ENCODE measurements around the gene FBXO4. TPM values are rescaled to one million over a fixed set of nuclear protein-coding genes. Genes with fewer than 3 reads are reported as not detected.

The FBXO4 gene
- total and polyA plus RNA-seq, 2 experiments from 2014 or later: 10.3 to 15.3 TPM

DNA sequence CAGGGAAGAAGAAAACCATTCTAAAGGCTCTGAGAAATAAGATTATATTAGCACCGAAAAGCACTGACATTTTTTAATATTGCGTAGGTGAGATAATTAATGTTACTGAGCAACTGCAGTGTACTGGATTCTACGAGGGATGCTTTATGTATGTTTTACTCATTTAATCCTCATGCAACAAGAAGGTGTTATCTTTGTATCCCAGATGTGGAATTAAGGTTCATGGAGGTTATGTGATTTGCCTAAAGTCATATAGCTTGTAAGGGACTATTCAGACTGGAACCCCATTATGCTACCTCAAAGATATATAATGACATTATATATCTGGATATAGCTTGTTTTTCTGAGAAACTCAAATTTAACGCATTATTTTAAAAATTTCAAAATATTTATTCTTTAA, 2.5 kb downstream of the FBXO4 start:
- no peaks in the 10 kb centered on the region for H3K79me2 ChIP-seq
- no peaks in the 10 kb centered on the region for H3K9me2 ChIP-seq (replicated peaks; ENCODE audit: insufficient read depth)
- WGBS (ENCODE audit: low lambda C conversion rate, missing lambda C conversion rate): 93% methylated on average over 4 of the region's 4 CpGs

GRCh38 chr5:41929035-41929434, 4.0 kb downstream of the FBXO4 start:
- Histone ChIP-seq H4K20me1 (ENCODE audit: insufficient read depth, poor library complexity, severe bottlenecking) (no peaks in the 10 kb centered on the region), H3K4me3 (no peak overlapping the region), H3K4me1 (ENCODE audit: insufficient read depth) (peaks cover 6% of the 10 kb centered on the region), H2AFZ (no peak overlapping the region), H3K9me3 (ENCODE audit: low read depth) (no peaks in the 10 kb centered on the region), H3K27ac (no peak overlapping the region), H3K36me3 (replicated peaks; ENCODE audit: insufficient read depth, low read depth) (no peaks in the 10 kb centered on the region), H3K79me2 (no peaks in the 10 kb centered on the region), H3K9me2 (replicated peaks; ENCODE audit: insufficient read depth) (no peaks in the 10 kb centered on the region), H3K27me3 (no peaks in the 10 kb centered on the region), H3K4me2 (no peak overlapping the region)
- TF ChIP-seq EZH2phosphoT487 (IDR thresholded peaks at IDR 0.05; ENCODE audit: low read depth, severe bottlenecking, unreplicated experiment): no peak
- TF ChIP-seq EZH2 (IDR thresholded peaks at IDR 0.05; ENCODE audit: borderline replicate concordance): no peak
- TF ChIP-seq, protein P1, sequence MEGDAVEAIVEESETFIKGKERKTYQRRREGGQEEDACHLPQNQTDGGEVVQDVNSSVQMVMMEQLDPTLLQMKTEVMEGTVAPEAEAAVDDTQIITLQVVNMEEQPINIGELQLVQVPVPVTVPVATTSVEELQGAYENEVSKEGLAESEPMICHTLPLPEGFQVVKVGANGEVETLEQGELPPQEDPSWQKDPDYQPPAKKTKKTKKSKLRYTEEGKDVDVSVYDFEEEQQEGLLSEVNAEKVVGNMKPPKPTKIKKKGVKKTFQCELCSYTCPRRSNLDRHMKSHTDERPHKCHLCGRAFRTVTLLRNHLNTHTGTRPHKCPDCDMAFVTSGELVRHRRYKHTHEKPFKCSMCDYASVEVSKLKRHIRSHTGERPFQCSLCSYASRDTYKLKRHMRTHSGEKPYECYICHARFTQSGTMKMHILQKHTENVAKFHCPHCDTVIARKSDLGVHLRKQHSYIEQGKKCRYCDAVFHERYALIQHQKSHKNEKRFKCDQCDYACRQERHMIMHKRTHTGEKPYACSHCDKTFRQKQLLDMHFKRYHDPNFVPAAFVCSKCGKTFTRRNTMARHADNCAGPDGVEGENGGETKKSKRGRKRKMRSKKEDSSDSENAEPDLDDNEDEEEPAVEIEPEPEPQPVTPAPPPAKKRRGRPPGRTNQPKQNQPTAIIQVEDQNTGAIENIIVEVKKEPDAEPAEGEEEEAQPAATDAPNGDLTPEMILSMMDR (IDR thresholded peaks at IDR 0.05; ENCODE audit: poor library complexity): no peak
- no peak for DNase-seq (ENCODE audit: low spot score)

More for the DNA sequence above, 2.5 kb downstream of the FBXO4 start:
- Histone ChIP-seq H3K4me1 (ENCODE audit: insufficient read depth) (peaks cover 6% of the 10 kb centered on the region), H3K36me3 (replicated peaks; ENCODE audit: insufficient read depth, low read depth) (no peaks in the 10 kb centered on the region), H3K27me3 (no peaks in the 10 kb centered on the region), H4K20me1 (ENCODE audit: insufficient read depth, poor library complexity, severe bottlenecking) (no peaks in the 10 kb centered on the region), H3K4me2 (no peak overlapping the region), H2AFZ (no peak overlapping the region), H3K4me3 (no peak overlapping the region), H3K9me3 (ENCODE audit: low read depth) (no peaks in the 10 kb centered on the region), H3K27ac (no peak overlapping the region)
- TF ChIP-seq EZH2phosphoT487 (IDR thresholded peaks at IDR 0.05; ENCODE audit: low read depth, severe bottlenecking, unreplicated experiment): no peak
- TF ChIP-seq, protein P1 (IDR thresholded peaks at IDR 0.05; ENCODE audit: poor library complexity): no peak
- no peak for TF ChIP-seq EZH2 (IDR thresholded peaks at IDR 0.05; ENCODE audit: borderline replicate concordance)
- DNase-seq (ENCODE audit: low spot score): no peak

GRCh38 chr5:41932770-41933169, 7.7 kb downstream of the FBXO4 start:
- TF ChIP-seq, protein P1 (IDR thresholded peaks at IDR 0.05; ENCODE audit: poor library complexity): no peak
- no peak for TF ChIP-seq EZH2 (IDR thresholded peaks at IDR 0.05; ENCODE audit: borderline replicate concordance)
- no peak for TF ChIP-seq EZH2phosphoT487 (IDR thresholded peaks at IDR 0.05; ENCODE audit: low read depth, severe bottlenecking, unreplicated experiment)

DNA sequence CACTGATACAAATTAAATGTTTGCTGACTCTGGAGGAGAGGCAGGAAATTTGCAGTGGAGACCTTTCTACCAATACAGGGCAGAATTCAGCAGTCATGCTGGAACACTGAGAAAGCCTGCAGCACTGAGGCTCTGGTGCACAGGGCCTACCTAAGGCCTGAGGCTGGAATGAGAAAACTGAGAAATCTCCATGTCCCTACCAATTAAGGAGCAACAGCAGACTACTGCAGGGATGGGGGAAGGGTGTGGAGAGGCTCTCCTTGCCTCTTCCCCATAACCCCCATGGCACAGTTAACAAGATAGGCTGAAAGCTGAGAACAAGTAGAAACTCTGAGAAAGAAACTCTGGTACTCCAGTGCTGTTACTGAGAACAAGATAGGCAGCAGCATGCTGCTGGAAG, 10.5 kb downstream of the FBXO4 start:
- TF ChIP-seq EZH2phosphoT487 (IDR thresholded peaks at IDR 0.05; ENCODE audit: low read depth, severe bottlenecking, unreplicated experiment): no peak
- TF ChIP-seq, protein P1 (IDR thresholded peaks at IDR 0.05; ENCODE audit: poor library complexity): no peak
- no peak for TF ChIP-seq EZH2 (IDR thresholded peaks at IDR 0.05; ENCODE audit: borderline replicate concordance)
- no peaks in the 10 kb centered on the region for H3K79me2 ChIP-seq
- no peaks in the 10 kb centered on the region for H3K36me3 ChIP-seq (replicated peaks; ENCODE audit: insufficient read depth, low read depth)
- no peaks in the 10 kb centered on the region for H3K9me2 ChIP-seq (replicated peaks; ENCODE audit: insufficient read depth)
- no peak overlapping the region for H3K4me2 ChIP-seq
- DNase-seq (ENCODE audit: low spot score): no peak
- no peak overlapping the region for H2AFZ ChIP-seq
- no peaks in the 10 kb centered on the region for H4K20me1 ChIP-seq (ENCODE audit: insufficient read depth, poor library complexity, severe bottlenecking)
- H3K27ac ChIP-seq: no peak overlapping the region
- H3K4me1 ChIP-seq (ENCODE audit: insufficient read depth): no peaks in the 10 kb centered on the region
- H3K27me3 ChIP-seq: no peaks in the 10 kb centered on the region
- no peak overlapping the region for H3K4me3 ChIP-seq
- no peaks in the 10 kb centered on the region for H3K9me3 ChIP-seq (ENCODE audit: low read depth)

More at GRCh38 chr5:41932770-41933169, 7.7 kb downstream of the FBXO4 start:
- WGBS (ENCODE audit: low lambda C conversion rate, missing lambda C conversion rate): 95% methylated on average over 2 of the region's 2 CpGs
- no peak for DNase-seq (ENCODE audit: low spot score)
- Histone ChIP-seq H3K4me1 (ENCODE audit: insufficient read depth) (no peaks in the 10 kb centered on the region), H3K4me2 (no peak overlapping the region), H3K9me2 (replicated peaks; ENCODE audit: insufficient read depth) (no peaks in the 10 kb centered on the region), H3K79me2 (no peaks in the 10 kb centered on the region), H4K20me1 (ENCODE audit: insufficient read depth, poor library complexity, severe bottlenecking) (no peaks in the 10 kb centered on the region), H3K27me3 (no peaks in the 10 kb centered on the region), H2AFZ (no peak overlapping the region), H3K4me3 (no peak overlapping the region), H3K9me3 (ENCODE audit: low read depth) (no peaks in the 10 kb centered on the region), H3K27ac (no peak overlapping the region), H3K36me3 (replicated peaks; ENCODE audit: insufficient read depth, low read depth) (no peaks in the 10 kb centered on the region)
